HG03060 (cell line): ENCODE results near the gene SNX32.
"Not testable (repeated sequence)": the region's sequence is repeated elsewhere in the genome, so short reads cannot be mapped to it uniquely, and the experiment has no call there.

Source experiments
- ATAC-seq: cut with Tn5 transposase; IDR thresholded peaks from one replicate; pipeline ENCODE4 v1.9.1; 2021; ENCODE audit warnings: low read depth, moderate number of reproducible peaks; ENCODE audit not compliant: unreplicated experiment

SNX32 gene

DNA sequence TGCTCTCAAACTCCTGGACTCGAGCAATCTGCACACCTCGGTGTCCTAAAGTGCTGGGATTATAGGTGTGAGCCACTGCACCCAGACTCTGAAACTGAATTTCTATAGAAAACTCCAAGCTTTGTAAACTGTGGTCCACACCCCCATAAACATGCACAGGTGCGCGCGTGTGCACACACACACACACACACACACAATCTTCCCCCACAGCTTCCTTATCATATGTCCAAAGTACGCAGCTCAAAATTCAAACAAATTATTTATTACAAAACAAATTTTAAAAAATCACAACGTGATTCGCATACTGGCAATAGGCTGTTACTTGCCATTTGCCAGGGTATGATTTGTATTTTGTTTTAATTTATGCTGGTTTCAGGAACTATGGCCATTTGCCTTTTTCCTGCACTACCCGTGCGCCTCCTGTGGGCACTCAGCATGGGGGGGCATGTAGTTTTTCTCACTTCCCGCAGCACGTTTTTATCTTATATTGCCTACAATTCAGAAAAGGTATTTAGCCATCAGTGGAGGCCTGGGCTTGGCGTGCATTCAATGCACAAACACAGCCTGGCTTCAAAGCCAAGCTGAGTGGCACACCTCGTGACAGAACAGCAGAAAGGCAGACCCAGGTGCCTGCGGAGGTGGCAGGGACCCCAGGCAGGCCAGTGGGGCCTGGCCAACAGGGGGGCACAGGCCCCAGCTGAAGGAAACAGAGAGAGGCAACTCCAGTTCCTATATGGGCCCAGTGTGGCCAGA, 10.8 kb upstream of the SNX32 start:
- ATAC-seq = no peak

DNA sequence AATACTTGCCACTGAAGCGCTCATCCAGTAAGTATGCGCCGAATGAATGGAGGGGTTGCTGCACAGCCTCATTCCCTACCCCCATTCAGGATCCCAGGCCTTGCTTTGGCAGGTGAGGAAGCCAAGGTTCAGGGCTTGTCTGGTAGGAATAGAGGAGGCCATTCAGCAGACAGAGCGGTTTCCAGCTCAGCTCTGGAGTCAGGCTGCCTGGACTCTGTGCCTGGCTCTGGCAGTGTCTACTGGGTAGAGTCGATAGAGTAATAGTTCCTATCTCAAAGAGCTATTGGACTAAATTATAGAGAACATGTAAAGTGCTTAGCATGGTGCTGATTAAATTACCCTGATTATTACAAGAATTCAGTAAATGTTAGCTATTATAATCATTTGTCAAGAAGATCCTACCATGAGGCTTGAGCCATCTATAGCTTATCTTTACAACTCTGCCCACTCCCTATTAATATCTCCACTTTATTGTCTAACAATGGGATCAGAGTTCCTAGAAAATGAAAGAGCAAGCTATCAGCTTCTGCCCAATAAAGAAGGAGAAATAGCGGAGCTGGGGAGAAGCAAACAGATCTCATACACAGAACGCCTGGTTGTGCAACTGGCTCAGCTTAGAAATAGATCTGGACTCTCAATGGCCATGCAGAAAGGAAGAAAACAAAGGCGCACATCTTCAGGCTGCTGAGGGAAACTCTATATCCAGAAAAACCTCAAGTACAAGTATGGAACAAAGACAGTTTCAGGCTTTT, 6.6 kb upstream of the SNX32 start:
- no peak for ATAC-seq

DNA sequence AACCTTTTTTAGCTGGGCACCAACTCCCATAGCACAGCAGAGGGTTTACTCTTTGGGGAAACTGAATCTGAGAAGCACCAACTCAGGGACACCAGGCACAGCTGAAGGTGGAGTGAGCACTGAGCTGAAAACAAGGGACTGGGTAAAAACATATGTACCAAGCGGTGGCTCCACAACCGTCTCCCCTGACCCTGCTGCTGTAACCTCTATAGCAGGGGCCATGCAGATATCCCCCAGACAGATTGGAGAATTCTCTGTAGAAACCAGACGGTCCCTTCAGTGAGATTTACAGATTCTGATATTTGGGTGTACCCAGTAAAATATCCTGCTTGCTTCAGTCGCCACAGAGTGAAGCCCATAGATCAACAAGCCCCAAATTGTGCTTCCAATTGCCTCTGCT, 4.3 kb upstream of the SNX32 start:
- no peak for ATAC-seq

DNA sequence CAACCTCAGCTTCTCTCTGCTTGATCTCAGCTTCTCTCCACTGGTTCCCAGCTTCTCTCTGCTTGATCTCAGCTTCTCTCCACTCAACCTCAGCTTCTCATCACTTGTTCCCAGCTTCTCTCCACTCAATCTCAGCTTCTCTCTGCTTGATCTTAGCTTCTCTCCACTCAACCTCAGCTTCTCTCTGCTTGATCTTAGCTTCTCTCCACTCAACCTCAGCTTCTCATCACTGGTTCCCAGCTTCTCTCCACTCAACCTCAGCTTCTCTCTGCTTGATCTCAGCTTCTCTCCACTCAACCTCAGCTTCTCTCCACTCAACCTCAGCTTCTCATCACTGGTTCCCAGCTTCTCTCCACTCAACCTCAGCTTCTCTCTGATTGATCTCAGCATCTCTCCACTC, 1.5 kb upstream of the SNX32 start:
- not testable (repeated sequence) for ATAC-seq

DNA sequence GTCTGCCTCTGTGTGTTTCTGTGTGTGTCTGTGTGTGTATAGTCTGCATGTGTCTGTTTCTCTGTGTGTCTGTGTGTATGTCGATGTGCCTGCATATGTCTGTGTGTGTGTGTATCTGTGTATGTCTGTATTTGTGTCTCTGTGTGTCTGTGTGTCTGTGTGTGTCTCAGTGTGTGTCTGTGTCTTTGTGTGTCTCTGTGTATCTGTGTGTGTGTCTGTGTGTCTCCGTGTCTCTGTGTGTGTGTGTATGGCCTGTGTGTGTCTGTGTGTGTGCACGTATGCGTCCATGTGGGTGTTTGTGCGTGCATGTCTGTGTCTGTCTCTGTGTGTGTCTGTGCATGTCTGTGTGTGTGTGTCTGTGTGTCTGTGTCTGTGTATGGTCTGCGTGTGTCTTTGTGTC, 439 bp downstream of the SNX32 start:
- no peak for ATAC-seq

DNA sequence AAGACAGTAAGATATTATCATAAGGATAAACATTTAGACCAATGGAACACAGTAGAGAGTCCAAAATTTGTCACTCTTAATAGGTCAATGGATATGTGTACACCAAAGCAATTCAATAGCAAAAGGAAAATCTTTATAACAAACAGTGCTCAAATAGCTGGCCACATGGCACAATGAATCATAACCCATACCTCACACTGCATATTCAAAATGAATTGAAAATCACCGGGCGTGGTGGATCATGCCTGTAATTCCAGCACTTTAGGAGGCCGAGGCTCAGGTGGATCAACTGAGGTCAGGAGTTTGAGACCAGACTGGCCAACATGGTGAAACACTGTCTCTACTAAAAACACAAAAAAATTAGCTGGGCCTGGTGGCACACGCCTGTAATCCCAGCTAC, 8.4 kb downstream of the SNX32 start:
- no peak for ATAC-seq

DNA sequence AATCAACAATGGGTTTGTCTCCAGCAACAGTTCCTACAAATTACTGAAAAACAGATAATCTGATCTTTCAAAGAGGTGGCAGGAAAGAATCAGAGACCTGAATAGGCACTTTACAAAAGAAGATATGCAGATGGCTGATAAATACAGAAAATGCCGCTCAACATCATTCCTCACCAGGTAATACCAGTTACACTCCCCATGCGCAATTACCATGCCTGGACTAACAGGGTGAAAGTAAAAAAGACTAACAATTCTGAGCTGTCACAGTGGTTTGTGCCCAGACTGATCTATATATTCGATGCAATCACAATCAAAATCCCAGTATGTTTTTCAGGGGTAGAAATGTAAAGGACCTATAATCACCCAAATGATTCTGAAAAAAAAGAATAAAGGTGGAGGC, 10.0 kb downstream of the SNX32 start:
- ATAC-seq = no peak

DNA sequence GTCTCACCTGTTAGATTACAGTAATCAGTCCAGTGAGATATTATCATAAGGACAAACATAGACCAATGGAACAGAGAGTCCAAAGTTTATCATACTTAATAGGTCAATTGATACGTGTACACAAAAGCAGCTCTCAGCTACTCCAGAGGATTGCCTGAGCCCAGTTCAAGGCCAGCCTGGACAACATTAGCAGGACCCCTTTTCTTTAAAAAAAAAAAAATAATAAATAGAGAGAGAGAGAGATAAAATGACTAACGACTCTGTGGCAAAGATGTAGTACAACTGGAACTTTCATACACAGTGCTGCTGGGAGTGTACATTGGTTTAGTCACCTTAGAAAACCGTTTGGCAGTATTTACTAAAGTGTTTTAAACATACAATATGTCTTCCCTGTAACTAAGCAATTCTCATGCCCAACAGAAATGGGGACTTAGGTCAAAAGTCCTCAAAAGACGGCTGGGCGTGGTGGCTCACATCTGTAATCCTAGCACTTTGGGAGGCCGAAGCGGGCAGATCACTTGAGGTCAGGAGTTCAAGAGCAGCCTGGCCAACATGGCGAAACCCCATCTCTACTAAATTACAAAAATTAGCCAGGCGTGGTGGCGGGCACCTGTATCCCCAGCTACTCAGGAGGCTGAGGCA, 10.6 kb downstream of the SNX32 start:
- ATAC-seq = no peak

DNA sequence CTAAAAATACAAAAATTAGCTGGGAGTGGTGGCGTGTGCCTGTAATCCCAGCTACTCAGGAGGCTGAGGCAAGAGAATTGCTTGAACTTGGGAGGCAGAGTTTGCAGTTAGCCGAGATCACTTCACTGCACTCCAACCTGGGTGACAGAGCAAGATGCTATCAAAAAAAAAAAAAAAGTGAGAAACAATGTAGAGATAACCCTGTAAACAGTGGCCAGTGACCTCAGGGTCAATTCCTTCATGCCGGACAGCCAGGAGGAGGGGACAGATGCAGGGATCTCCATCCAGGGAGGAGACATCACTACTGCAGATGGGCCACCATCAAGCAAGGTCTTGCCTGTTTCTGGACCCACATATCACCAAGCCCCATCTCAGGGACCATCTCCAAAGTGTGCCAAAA, 14.0 kb downstream of the SNX32 start:
- no peak for ATAC-seq

DNA sequence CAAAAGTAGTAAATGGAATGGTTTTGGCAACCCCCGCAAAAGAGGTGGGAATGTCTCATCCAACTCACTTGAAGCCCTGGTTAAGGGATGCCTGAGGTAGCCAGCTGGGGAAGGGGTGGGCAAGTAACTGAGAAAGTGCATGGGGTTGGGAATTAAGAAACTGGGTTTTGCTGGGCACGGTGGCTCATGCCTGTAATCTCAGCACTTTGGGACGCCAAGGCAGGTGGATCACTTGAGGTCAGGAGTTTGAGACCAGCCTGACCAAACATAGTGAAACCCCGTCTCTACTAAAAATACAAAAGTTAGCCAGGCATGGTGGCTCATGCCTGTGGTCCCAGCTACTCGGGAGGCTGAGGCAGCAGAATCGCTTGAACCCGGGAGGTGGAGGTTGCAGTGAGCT, 14.9 kb downstream of the SNX32 start:
- ATAC-seq = not testable (repeated sequence)

DNA sequence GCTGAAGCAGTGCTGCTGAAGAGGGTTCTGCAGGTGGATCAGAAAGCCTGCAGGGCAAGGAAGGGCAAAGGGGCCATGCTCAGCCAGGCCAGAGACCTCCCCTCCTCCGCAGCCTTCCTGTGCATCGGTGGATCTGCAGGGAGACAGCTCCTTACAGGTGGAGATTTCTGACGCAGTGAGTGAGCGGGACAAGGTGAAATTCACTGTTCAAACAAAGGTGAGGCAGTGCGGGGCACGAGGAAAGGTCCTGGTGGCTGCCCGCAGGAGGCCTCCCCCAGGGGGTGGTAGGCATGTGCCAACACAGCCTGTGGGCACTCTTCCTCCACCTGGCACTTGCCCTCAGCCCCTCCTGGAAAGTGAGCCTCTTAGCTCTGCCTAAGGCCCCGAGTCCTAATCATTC, 15.6 kb downstream of the SNX32 start:
- no peak for ATAC-seq

DNA sequence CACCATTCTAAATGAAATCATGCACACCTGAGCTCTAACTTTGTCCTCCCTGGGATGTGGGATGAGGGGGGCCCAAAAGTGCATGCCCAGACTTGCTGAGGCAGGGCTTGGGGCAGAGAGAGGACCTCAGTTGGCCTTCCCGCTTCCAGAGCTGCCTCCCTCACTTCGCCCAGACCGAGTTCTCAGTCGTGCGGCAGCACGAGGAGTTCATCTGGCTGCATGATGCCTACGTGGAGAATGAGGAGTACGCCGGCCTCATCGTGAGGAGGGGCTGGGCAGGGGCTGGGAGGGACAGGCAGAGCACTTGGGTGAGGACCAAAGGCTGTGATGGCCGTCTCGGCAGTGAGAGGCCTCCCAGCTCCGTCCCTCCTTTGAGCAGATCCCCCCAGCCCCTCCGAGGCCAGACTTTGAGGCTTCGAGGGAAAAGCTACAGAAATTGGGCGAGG, 16.0 kb downstream of the SNX32 start:
- no peak for ATAC-seq

DNA sequence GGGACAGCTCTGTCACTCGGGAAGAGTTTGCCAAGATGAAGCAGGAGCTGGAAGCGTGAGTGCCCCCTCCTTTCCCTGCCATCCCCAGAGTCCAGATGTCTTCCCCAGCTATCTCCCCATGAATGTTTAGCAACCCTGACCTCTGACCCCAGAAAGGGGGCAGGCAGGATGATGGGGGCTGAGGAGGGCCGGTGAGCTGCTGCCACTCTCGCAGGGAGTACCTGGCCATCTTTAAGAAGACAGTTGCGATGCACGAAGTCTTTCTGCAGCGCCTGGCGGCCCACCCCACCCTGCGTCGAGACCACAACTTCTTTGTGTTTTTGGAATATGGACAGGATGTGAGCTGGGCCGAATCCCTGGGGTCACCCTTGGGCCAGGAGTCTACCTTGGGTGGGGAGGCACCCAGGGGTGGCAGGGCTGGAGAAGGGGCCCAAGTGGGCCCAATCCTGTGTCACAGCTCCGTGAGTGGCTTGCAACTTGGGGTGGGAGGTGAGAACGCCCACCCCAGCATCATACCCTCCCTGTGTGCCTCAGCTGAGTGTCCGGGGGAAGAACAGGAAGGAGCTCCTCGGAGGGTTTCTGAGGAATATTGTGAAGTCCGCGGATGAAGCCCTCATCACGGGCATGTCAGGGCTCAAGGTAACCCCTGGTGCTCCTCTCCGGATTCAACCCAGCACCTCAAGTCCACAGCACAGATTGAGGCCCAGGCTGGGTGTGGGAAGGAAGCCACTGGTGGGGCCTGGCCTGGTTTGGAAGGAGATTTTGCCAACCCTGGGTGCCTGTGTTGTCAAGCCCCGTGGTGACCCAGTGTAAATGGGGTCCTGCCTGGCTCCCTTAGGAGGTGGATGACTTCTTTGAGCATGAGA, 16.7 kb downstream of the SNX32 start:
- no peak for ATAC-seq

DNA sequence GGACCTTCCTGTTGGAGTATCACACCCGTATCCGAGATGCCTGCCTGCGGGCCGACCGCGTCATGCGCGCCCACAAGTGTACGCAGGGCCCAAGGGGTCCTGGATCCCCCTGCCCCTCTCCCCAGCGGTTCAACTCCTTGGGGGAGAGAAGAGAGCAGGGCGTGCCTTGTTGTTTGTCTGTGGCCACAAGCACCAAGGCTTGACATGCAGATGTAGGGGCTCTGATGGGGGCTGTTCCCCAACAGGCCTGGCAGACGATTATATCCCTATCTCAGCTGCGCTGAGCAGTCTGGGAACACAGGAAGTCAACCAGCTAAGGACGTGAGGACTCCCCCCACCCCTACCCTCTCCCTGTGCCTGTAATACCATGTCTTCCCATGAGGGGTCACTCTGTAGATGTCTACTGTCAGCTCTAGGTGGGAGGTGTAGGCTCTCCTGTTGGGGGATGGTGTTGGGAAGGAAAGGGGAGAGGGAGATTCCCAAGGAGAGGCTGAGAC, 17.4 kb downstream of the SNX32 start:
- no peak for ATAC-seq

DNA sequence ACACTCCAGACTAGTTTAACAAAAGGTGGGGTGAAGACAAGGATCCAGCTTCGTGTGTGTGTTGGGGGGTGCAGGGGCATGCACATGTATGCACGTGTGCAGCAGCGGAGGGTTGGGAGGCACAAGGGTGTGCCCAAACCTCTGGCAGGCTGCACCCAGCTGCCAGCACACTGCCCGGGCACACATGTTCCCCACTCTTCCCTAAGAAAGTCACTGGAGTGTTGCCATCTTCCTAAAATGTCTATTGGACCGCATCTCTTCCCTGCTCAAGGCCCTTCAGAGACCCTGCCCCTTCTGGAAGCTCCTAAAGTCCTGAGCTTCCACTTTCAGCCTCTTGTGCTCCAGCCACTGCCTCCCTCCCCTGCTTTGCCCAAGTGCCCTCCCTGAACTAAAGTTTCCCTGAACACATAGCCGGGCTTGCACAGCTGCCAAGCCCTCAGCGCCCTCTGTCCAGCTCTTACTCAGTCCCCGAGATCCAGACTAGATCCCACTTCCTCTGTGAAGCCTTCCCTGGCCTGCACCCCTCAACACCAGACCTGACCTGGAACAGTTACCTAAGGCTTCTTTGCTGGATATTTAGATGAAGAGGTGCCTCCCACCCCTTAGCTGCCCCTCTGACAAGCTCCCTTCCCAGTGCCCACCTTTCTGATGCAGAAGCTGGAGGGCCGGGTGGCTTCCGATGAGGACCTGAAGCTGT, 18.2 kb downstream of the SNX32 start:
- ATAC-seq = no peak

DNA sequence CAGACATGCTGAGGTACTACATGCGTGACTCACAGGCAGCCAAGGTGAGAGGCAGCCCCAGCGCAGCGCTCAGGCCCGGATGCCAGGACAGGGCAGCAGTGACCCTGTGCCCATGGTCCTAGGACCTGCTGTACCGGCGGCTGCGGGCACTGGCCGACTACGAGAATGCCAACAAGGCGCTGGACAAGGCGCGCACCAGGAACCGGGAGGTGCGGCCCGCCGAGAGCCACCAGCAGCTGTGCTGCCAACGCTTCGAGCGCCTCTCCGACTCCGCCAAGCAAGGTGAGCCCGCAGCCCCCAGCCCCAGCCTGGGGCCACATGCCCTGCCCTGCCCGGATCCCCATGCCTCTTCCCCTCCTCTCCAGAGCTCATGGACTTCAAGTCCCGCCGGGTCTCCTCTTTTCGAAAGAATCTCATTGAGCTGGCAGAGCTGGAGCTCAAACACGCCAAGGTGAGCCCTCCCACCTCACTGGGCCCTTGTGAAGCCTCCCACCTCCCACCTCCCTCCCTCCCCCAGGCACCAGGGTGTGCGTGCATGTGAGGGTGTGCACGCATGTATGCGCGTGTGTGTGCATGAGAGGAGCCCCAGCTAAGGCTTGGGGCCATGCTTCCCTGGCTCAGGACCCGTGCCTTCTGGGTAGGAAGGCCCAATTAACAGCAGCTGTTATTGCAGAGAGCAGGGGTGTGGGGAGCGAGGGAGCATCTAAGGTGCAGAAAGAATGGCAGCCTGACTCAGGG, 18.9 kb downstream of the SNX32 start:
- ATAC-seq = no peak

DNA sequence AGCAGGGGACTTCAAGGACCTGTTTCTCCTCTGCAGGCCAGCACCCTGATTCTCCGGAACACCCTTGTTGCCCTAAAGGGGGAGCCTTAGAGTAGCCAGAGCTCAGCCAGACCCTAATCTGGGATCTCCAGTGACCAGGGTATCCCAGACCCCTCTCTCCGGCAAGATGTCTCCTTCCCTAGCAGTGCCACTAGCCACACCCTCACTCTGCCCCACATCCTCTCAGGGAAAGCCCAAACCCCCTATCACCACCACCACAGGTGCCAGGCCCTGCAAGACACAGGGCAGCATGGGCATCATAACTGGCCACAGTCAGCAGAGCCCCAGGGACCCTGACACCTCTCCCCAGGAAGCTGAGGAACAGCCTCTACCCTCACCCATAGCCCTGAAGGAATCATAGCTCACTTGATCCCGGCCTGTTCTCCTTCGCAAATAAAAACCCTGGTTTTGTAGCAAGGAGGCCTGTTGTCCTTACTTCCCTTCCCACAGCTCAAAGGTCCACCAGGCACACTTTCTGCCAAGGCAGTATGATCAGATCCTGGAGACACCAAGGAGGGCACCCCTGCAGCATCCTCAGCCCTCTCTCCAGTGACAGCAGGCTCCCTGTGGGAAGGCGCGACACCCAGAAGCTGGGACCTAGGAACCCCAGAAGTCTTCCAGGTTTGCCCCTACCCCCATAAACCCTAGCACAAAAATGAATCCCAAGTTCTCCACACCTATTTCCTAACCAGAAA, 19.6 kb downstream of the SNX32 start:
- no peak for ATAC-seq

DNA sequence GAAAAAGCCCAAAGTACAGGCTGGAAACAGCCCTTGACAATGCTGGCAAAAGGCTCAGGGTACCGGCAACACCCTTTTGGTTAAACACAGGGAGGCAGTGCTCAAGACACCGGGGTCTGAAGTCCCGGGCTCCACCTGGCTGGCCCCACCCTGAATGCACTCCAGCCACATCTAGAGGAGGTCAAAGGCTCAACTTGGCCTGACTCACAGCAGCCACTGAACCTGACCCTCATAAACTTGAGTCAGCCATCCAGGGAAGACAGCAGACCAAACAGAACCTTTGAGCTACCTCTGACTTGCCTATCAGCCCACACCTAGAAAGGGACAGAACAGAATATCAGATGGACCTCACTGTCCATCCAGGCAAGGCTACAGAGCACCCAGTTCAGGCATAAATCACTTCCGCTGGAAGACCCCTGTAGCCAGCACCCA, 20.4 kb downstream of the SNX32 start:
- no peak for ATAC-seq
